ENCODE measurements around the gene DCP2. TPM values are rescaled to one million over a fixed set of nuclear protein-coding genes. Genes with fewer than 3 reads are reported as not detected.

The DCP2 gene
- total RNA-seq, 1 experiment from 2014 or later = 186 TPM

GRCh38 chr5:112977440-112977861, 853 bp downstream of the DCP2 start (continued):
- TF ChIP-seq ZNF423 (CRISPR knock-in tag; IDR thresholded peaks at IDR 0.05) (no peak), RORB (CRISPR knock-in tag; IDR thresholded peaks at IDR 0.05) (no peak)

GRCh38 chr5:112978836-112979235, 2.2 kb downstream of the DCP2 start:
- Mint-ChIP-seq H3K4me1 (peaks cover 52% of the 10 kb centered on the region), H3K27ac (no peak overlapping the region), H3K27me3 (ENCODE audit: low read depth) (no peaks in the 10 kb centered on the region), H3K36me3 (peaks cover 5% of the 10 kb centered on the region), H3K4me3 (peak overlapping the region; percentile 98), H3K9me3 (no peaks in the 10 kb centered on the region)
- DNase-seq (ENCODE audit: low spot score) (no peak), ATAC-seq (no peak)
- no peak for TF ChIP-seq CREM (CRISPR knock-in tag; IDR thresholded peaks at IDR 0.05)
- TF ChIP-seq, protein P1, sequence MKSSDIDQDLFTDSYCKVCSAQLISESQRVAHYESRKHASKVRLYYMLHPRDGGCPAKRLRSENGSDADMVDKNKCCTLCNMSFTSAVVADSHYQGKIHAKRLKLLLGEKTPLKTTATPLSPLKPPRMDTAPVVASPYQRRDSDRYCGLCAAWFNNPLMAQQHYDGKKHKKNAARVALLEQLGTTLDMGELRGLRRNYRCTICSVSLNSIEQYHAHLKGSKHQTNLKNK (CRISPR knock-in tag; IDR thresholded peaks at IDR 0.05) = no peak
- no peak for TF ChIP-seq FOXJ3 (CRISPR knock-in tag; IDR thresholded peaks at IDR 0.05; ENCODE audit: borderline replicate concordance)
- no peak for TF ChIP-seq ZNF219 (CRISPR knock-in tag; IDR thresholded peaks at IDR 0.05; ENCODE audit: borderline replicate concordance)
- TF ChIP-seq SMAD4 (CRISPR knock-in tag; IDR thresholded peaks at IDR 0.05) = no peak
- TF ChIP-seq ZNF396 (CRISPR knock-in tag; IDR thresholded peaks at IDR 0.05; ENCODE audit: borderline replicate concordance) = no peak
- TF ChIP-seq TP53 (CRISPR knock-in tag; IDR thresholded peaks at IDR 0.05) = no peak
- no peak for TF ChIP-seq ZNF425 (CRISPR knock-in tag; conservative IDR thresholded peaks at IDR 0.05)
- no peak for TF ChIP-seq JUN (CRISPR knock-in tag; IDR thresholded peaks at IDR 0.05)
- POLR2A ChIA-PET = no interaction called here
- CTCF ChIA-PET = interaction anchor here (1.2 kb wide), 1 partner anchor 130 kb away, joined by 3 read pairs; no protein-coding TSS in a partner anchor

DNA sequence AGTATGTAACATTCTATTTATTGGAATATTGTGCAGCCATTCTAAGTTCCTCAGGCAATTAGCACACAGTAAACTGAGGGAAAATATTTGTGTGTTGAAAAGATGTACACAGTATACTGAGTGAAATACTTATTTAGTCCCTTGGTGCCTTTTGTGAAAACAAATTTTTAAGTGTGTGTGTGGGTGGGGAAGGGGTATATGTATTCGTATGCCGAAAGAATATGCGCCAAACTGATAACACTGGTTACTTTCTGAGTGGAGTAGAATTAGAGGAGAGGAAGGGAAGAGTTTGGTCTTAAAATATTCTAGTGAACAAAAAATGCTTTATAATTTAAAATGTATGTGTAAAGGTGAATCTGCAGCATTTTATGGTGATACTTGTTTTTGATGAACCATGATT, 3.1 kb downstream of the DCP2 start:
- POLR2A ChIA-PET = no interaction called here
- CTCF ChIA-PET = interaction anchor here (1.2 kb wide), 1 partner anchor 131 kb away, joined by 3 read pairs; no protein-coding TSS in a partner anchor
- H3K9me3 Mint-ChIP-seq = no peaks in the 10 kb centered on the region
- no peaks in the 10 kb centered on the region for H3K27me3 Mint-ChIP-seq (ENCODE audit: low read depth)
- DNase-seq (ENCODE audit: low spot score) (no peak), ATAC-seq (no peak)
- peak overlapping the region; percentile 78 for H3K27ac Mint-ChIP-seq
- H3K4me3 Mint-ChIP-seq = peak overlapping the region; percentile 57
- peaks cover 60% of the 10 kb centered on the region for H3K4me1 Mint-ChIP-seq
- peaks cover 6% of the 10 kb centered on the region for H3K36me3 Mint-ChIP-seq
- no peak for TF ChIP-seq OVOL2 (CRISPR knock-in tag; IDR thresholded peaks at IDR 0.05; ENCODE audit: borderline replicate concordance)
- no peak for TF ChIP-seq ZBTB21 (CRISPR knock-in tag; IDR thresholded peaks at IDR 0.05; ENCODE audit: borderline replicate concordance)
- TF ChIP-seq AFF4 (CRISPR knock-in tag; IDR thresholded peaks at IDR 0.05; ENCODE audit: borderline replicate concordance) = no peak

DNA sequence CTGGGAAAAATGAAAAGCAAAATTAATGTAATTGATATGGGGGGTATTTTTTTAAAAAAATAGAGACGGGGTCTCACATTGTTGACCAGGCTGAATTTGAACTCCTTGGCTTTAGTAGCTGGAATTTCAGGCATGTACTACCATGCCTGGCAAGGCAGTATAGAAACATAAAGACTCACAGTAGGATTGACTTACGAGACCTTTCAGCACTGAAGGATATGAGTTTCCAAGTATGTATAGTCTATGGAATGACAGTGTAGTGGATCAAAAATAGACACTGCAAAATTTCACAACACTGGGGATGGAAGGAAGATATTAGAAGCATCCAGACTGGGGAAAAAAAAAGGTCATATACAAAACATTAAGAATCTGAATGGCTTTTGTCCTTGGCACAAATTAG, 6.8 kb downstream of the DCP2 start:
- Mint-ChIP-seq H3K4me3 (no peak overlapping the region), H3K27ac (peak overlapping the region; percentile 78), H3K4me1 (peaks cover 61% of the 10 kb centered on the region), H3K27me3 (ENCODE audit: low read depth) (no peaks in the 10 kb centered on the region), H3K9me3 (no peaks in the 10 kb centered on the region), H3K36me3 (peaks cover 10% of the 10 kb centered on the region)
- ChIA-PET CTCF (no interaction called here), POLR2A (no interaction called here)
- TF ChIP-seq CREM (CRISPR knock-in tag; IDR thresholded peaks at IDR 0.05) (no peak), ZNF281 (CRISPR knock-in tag; IDR thresholded peaks at IDR 0.05) (no peak)
- DNase-seq (ENCODE audit: low spot score) = no peak
- peak; percentile 67 for ATAC-seq

Measured in WTC11 (cell line).